PC-3 (cell line): Measurements from ENCODE around the gene TBX2. TPM values are rescaled to one million over a fixed set of nuclear protein-coding genes. Genes with fewer than 3 reads are reported as not detected.

Source experiments
- ATAC-seq: fragments of 200-7000 bp; cut with Tn5 transposase; 2 replicates; pipeline ENCODE4 v1.9.1; 2020; ENCODE audit warnings: mild to moderate bottlenecking, moderate library complexity
- BruUV-seq: library from RNA; stranded (reverse); fragments of 400-500 nt; replicated peaks from 2 replicates; lab custom pipeline; 2021; lab: Mats Ljungman, UMichigan
- CTCF ChIA-PET: fragments of 300-600 bp; sonication (Branson Sonifier 250); formaldehyde crosslinking; loops from one replicate; lab custom pipeline; 2022; ENCODE audit warnings: antibody characterized with exemption; lab: Charles Lee
- POLR2A ChIA-PET: fragments of 300-600 bp; sonication (Branson Sonifier 250); formaldehyde crosslinking; loops from one replicate; lab custom pipeline; 2022; ENCODE audit warnings: antibody characterized with exemption; ENCODE audit not compliant: unreplicated experiment; lab: Charles Lee
- DNase-seq: peaks from one replicate; pipeline ENCODE4 v3.0.0-alpha.2; 2015
- H2AFZ ChIP-seq: fragments of 300-600 bp; sonication (generic); 2 replicates; pipeline ENCODE4 v1.6.0; 2016; ENCODE audit warnings: antibody characterized with exemption, low read length
- H3F3A ChIP-seq: fragments of 300-600 bp; sonication (generic); one replicate; pipeline ENCODE4 v1.6.0; 2017; ENCODE audit warnings: antibody characterized with exemption, low read length, control low read depth, mild to moderate bottlenecking; ENCODE audit not compliant: unreplicated experiment
- H3K27ac ChIP-seq: fragments of 300-600 bp; sonication (generic); 2 replicates; pipeline ENCODE4 v1.5.1; 2016; ENCODE audit warnings: mild to moderate bottlenecking, low read length
- H3K27me3 ChIP-seq: fragments of 300-600 bp; sonication (generic); 2 replicates; pipeline ENCODE4 v1.6.1; 2016; ENCODE audit warnings: low read length, mixed read lengths
- H3K36me3 ChIP-seq: fragments of 300-600 bp; sonication (generic); 2 replicates; pipeline ENCODE4 v1.6.1; 2016; ENCODE audit warnings: low read depth, mixed run types, low read length, mixed read lengths
- H3K4me1 ChIP-seq: fragments of 300-600 bp; sonication (generic); 2 replicates; pipeline ENCODE4 v1.5.1; 2016; ENCODE audit warnings: low read length; ENCODE audit not compliant: insufficient read depth
- H3K4me2 ChIP-seq: fragments of 300-600 bp; sonication (generic); 2 replicates; pipeline ENCODE4 v1.6.0; 2016; ENCODE audit warnings: low read length
- H3K4me3 ChIP-seq: fragments of 300-600 bp; sonication (generic); 2 replicates; pipeline ENCODE4 v1.5.1; 2016; ENCODE audit warnings: mild to moderate bottlenecking, low read length, mixed read lengths
- H3K79me2 ChIP-seq: fragments of 300-600 bp; sonication (generic); 2 replicates; pipeline ENCODE4 v1.6.1; 2017; ENCODE audit warnings: low read length, mixed read lengths
- H3K9ac ChIP-seq: fragments of 300-600 bp; sonication (generic); 2 replicates; pipeline ENCODE4 v1.6.0; 2016; ENCODE audit warnings: mild to moderate bottlenecking, low read length
- H3K9me2 ChIP-seq: fragments of 300-600 bp; sonication (generic); replicated peaks from 2 replicates; pipeline ENCODE4 v1.6.1; 2016; ENCODE audit warnings: mixed run types, low read length, mixed read lengths
- H3K9me3 ChIP-seq: fragments of 300-600 bp; sonication (generic); 2 replicates; pipeline ENCODE4 v1.6.1; 2016; ENCODE audit warnings: low read length, mixed read lengths
- H4K20me1 ChIP-seq: fragments of 300-600 bp; sonication (generic); 2 replicates; pipeline ENCODE4 v1.6.1; 2016; ENCODE audit warnings: low read length, mixed read lengths
- CTCF ChIP-seq: fragments of 300-600 bp; sonication (generic); conservative IDR thresholded peaks from 2 replicates; pipeline ENCODE4 v1.5.1; 2017; ENCODE audit warnings: antibody characterized with exemption, low read depth, mild to moderate bottlenecking, low read length
- EZH2 ChIP-seq: fragments of 300-600 bp; sonication (generic); IDR thresholded peaks from one replicate; pipeline ENCODE4 v1.6.1; 2017; ENCODE audit warnings: antibody characterized with exemption, mild to moderate bottlenecking, low read length; ENCODE audit not compliant: unreplicated experiment
- EZH2phosphoT487 ChIP-seq: fragments of 300-600 bp; sonication (generic); IDR thresholded peaks from 2 replicates; pipeline ENCODE4 v1.6.1; 2018; ENCODE audit warnings: mild to moderate bottlenecking, antibody characterized with exemption, low read length, borderline replicate concordance
- intact Hi-C: fragments of 100-400 bp; cut with micrococcal nuclease; formaldehyde crosslinking; loops from 2 replicates; pipeline ENCODE4 v1.9.0; 2023
- total RNA-seq: library from RNA; depleted of rRNA; stranded (reverse); fragments of >200 nt; gene quantifications from 2 replicates; pipeline ENCODE4 v1.2.3, GENCODE V29; 2014

TBX2 gene
- total RNA-seq, 1 experiment from 2014 or later, result 7.1 TPM

GRCh38 chr17:61420745-61421398 is 21.2 kb downstream of the TBX2 start:
- H2AFZ ChIP-seq, result no peak overlapping the region
- no peak overlapping the region for H3K4me2 ChIP-seq
- no TSS peak for BruUV-seq
- ATAC-seq (no peak), DNase-seq (no peak)
- no peak overlapping the region for H3K27ac ChIP-seq
- POLR2A ChIA-PET, result interaction anchor here (0.5 kb wide), 1 partner anchor 47 kb away, joined by 3 read pairs; no protein-coding TSS in a partner anchor
- H3K36me3 ChIP-seq, result no peaks in the 10 kb centered on the region
- no peaks in the 10 kb centered on the region for H3F3A ChIP-seq
- no peak for TF ChIP-seq CTCF
- TF ChIP-seq EZH2phosphoT487, result no peak
- TF ChIP-seq EZH2, result no peak
- peaks cover 10% of the 10 kb centered on the region for H3K4me1 ChIP-seq
- no peaks in the 10 kb centered on the region for H3K79me2 ChIP-seq
- no peaks in the 10 kb centered on the region for H4K20me1 ChIP-seq
- no peak overlapping the region for H3K9ac ChIP-seq
- intact Hi-C loops, result no loop called here
- H3K27me3 ChIP-seq, result no peaks in the 10 kb centered on the region
- no peaks in the 10 kb centered on the region for H3K9me2 ChIP-seq
- H3K4me3 ChIP-seq, result no peak overlapping the region
- CTCF ChIA-PET, result no interaction called here
- no peaks in the 10 kb centered on the region for H3K9me3 ChIP-seq

GRCh38 chr17:61421460-61421859 is 21.8 kb downstream of the TBX2 start:
- Histone ChIP-seq H3K27me3 (no peaks in the 10 kb centered on the region), H4K20me1 (no peaks in the 10 kb centered on the region), H3F3A (peaks cover 1% of the 10 kb centered on the region), H3K9me2 (no peaks in the 10 kb centered on the region), H3K27ac (no peak overlapping the region), H3K79me2 (no peaks in the 10 kb centered on the region), H3K4me3 (no peak overlapping the region), H3K9me3 (no peaks in the 10 kb centered on the region), H3K4me2 (no peak overlapping the region), H2AFZ (no peak overlapping the region), H3K36me3 (no peaks in the 10 kb centered on the region), H3K4me1 (peaks cover 13% of the 10 kb centered on the region), H3K9ac (no peak overlapping the region)
- ChIA-PET POLR2A (no interaction called here), CTCF (interaction anchor here (0.6 kb wide), 1 partner anchor 209 kb away, joined by 3 read pairs; no protein-coding TSS in a partner anchor)
- ATAC-seq (no peak), DNase-seq (no peak)
- TF ChIP-seq CTCF (no peak), EZH2phosphoT487 (no peak), EZH2 (no peak)
- intact Hi-C loops, result no loop called here
- BruUV-seq, result no TSS peak

GRCh38 chr17:61422116-61422799 is 22.6 kb downstream of the TBX2 start:
- ChIA-PET CTCF (no interaction called here), POLR2A (no interaction called here)
- Histone ChIP-seq H3F3A (peaks cover 5% of the 10 kb centered on the region), H2AFZ (no peak overlapping the region), H3K4me3 (no peak overlapping the region), H3K9me3 (no peaks in the 10 kb centered on the region), H3K4me2 (no peak overlapping the region), H3K27ac (no peak overlapping the region), H3K9ac (no peak overlapping the region), H3K36me3 (no peaks in the 10 kb centered on the region), H3K27me3 (no peaks in the 10 kb centered on the region), H3K79me2 (no peaks in the 10 kb centered on the region), H3K9me2 (no peaks in the 10 kb centered on the region), H4K20me1 (no peaks in the 10 kb centered on the region), H3K4me1 (peaks cover 18% of the 10 kb centered on the region)
- ATAC-seq (no peak), DNase-seq (no peak)
- intact Hi-C loops, result no loop called here
- BruUV-seq, result no TSS peak
- TF ChIP-seq EZH2phosphoT487, result no peak
- no peak for TF ChIP-seq CTCF
- TF ChIP-seq EZH2, result no peak
